Psoas muscle (tissue), 8 donors: ENCODE results near the gene GNB5. TPM values are rescaled to one million over a fixed set of nuclear protein-coding genes. Genes with fewer than 3 reads are reported as not detected.
A peak's percentile ranks its signal among the peaks of the same experiment; 100 is the strongest.

Source experiments
- ATAC-seq, 4 donors: fragments of 200-7000 bp; cut with Tn5 transposase; one replicate each; pipeline ENCODE4 v1.9.1; 2020; ENCODE audit warnings: moderate library complexity in 3 of 4, mild to moderate bottlenecking in 2 of 4
- DNase-seq, 2 donors: peaks; one replicate each; pipeline ENCODE4 v3.0.0-alpha.2; 2020
- H3K27ac ChIP-seq: fragments of 200-600 bp; one replicate; pipeline ENCODE4 v1.8.0; 2022
- H3K27me3 ChIP-seq, 3 donors: fragments of 200-600 bp in 1 of 3; one replicate each; pipeline versions ENCODE4 v1.6.1 to v1.8.0; 2013 to 2022; ENCODE audit warnings: low read length in 2 of 3, mild to moderate bottlenecking in 2 of 3, moderate library complexity in 1 of 3; ENCODE audit not compliant: insufficient read depth in 3 of 3
- H3K36me3 ChIP-seq, 2 donors: fragments of 200-600 bp in 1 of 2; one replicate each; pipeline versions ENCODE4 v1.6.1 to v1.8.0; 2013 to 2022; ENCODE audit warnings: low read depth in 1 of 2, mild to moderate bottlenecking in 1 of 2, moderate library complexity in 1 of 2; ENCODE audit not compliant: insufficient read depth in 1 of 2
- H3K4me1 ChIP-seq: fragments of 200-600 bp; one replicate; pipeline ENCODE4 v1.8.0; 2022
- H3K4me3 ChIP-seq: fragments of 200-600 bp; one replicate; pipeline ENCODE4 v1.8.0; 2022; ENCODE audit warnings: mild to moderate bottlenecking
- H3K9me3 ChIP-seq: fragments of 200-600 bp; one replicate; pipeline ENCODE4 v1.8.0; 2022
- CTCF ChIP-seq: fragments of 200-600 bp; IDR thresholded peaks from one replicate; pipeline ENCODE4 v1.8.0; 2022; ENCODE audit warnings: antibody characterized with exemption
- WGBS, 3 donors: extraction: QIAGEN DNeasy Blood & Tissue Kit; methylation state at CpG; one replicate each; pipeline versions ENCODE4 v1.1.6 to v1.1.7; 2013; 5-methylcytosine and 5-hydroxymethylcytosine counted together
- intact Hi-C, 2 donors: fragments of 100-400 bp; cut with DNase I; formaldehyde crosslinking; loops; one replicate each; pipeline versions ENCODE4 v1.11.0 to v1.14.2; 2022
- polyA plus RNA-seq, 3 donors: library from polyadenylated mRNA; stranded (reverse); fragments of 200-250 nt; gene quantifications; one replicate each; pipeline ENCODE4 v1.2.3, GENCODE V29; 2013
- total RNA-seq, 4 donors: library from RNA; stranded (reverse); fragmentation: NEBNext Ultra II Directional in 2 of 4; extraction: Animal tissue kit (Norgen Biotek cat#: 25700) in 2 of 4; gene quantifications; one replicate each; pipeline versions ENCODE4 v1.2.1 to v1.2.4, GENCODE V29; 2021 to 2023
- donor health status: healthy with polysubstance abuse.
- donor health status: DM: no; HTN: no; CAD: no; lungs with moderate emphysema.
- donor health status: Bipolar disorder and iron deficiency.
- donor health status: healthy.
- donor health status: DM: yes; HTN: yes; CAD: no.
- donor health status: DM: no; HTN: no; CAD: no.
- donor health status: DM: no; HTN: no; CAD: no.
- donor health status: DM: yes; HTN: yes; CAD: no.

Gene GNB5
- total and polyA plus RNA-seq, 7 donors = 0.86 to 2.5 (median 1.4) TPM

DNA sequence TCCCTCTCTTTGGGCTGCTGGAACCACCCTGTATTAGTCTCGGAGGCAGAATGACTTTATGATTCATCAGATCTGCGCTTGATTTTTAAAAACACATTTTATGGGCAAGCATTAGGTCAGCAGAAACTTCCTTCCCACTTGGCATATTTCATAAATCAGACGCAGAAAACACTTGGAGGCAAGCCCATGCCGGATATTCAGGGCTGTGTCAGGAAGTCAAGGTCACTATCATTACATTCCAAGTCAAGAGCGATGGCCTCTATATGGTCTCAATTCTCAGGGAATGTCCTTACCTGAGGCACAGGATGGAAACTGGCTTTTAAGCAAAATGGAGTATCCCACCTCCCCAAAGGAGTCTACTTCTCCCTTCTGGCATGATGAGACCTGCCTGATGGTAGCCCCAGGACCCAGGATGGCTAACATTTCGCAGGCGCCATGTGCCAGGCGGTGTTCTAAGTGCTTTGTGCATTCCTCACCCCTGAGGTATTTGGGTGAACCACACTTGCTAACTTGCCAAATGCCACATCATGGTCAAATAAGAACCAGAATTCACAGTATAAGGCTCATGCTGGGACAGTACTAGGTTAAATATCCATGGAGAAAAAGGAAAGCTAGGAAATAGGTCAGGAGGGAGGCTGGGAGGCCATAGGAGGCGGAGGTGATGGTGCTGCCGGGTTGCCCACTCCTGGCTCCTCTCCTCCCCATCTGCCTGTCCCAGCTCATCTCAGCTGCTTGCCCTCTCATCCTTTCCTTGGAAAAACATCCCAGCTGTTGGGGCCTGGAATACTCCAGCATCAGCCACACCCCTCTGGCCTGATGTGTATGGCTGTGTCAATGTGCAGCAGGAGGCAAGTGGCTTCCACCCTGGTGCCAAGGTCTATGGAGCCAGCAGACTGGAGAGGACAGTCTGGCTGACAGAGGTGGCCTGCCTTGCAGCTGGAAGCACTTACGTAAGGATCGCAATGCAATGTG, 97.4 kb downstream of the GNB5 start:
- TF ChIP-seq CTCF = no peak
- Histone ChIP-seq H3K27ac (no peak overlapping the region), H3K27me3 (no peaks in the 10 kb centered on the region), H3K9me3 (no peaks in the 10 kb centered on the region), H3K4me1 (peaks cover 7% of the 10 kb centered on the region), H3K36me3 (no peaks in the 10 kb centered on the region), H3K4me3 (no peak overlapping the region)
- DNase-seq (peak; percentile 56 to 85), ATAC-seq (peak; percentile 32 to 75 (median 63))
- WGBS, 3 donors = 33 to 47% (median 34%) methylated on average over 12 of the region's 12 CpGs
- intact Hi-C loops = no loop called here

DNA sequence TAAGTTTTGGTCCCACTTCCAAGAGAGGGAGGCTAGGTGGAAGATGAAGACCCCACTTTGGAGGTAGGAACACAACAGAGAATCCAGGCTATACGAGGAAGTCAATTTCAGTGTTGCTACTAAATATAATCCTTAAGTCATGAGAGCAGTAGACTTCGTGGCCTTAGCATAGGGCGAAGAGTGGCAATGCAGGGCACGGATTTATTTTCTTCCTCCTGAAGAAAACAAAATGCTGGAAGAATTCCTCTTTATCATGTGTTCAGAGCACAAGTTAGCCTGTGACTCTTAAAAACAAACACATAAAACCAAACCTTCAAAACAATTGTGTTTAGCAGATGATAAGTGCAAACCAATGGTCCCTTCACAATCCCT, 98.0 kb downstream of the GNB5 start:
- no peak for DNase-seq
- H3K27ac ChIP-seq = no peak overlapping the region
- no peaks in the 10 kb centered on the region for H3K27me3 ChIP-seq
- no peak overlapping the region for H3K4me3 ChIP-seq
- no peak for TF ChIP-seq CTCF
- peaks cover 7% of the 10 kb centered on the region for H3K4me1 ChIP-seq
- 44 to 56% (median 45%) methylated on average over 4 of the region's 4 CpGs for WGBS, 3 donors
- H3K9me3 ChIP-seq = no peaks in the 10 kb centered on the region
- no peaks in the 10 kb centered on the region for H3K36me3 ChIP-seq
- no peak for ATAC-seq
- intact Hi-C loops = no loop called here

DNA sequence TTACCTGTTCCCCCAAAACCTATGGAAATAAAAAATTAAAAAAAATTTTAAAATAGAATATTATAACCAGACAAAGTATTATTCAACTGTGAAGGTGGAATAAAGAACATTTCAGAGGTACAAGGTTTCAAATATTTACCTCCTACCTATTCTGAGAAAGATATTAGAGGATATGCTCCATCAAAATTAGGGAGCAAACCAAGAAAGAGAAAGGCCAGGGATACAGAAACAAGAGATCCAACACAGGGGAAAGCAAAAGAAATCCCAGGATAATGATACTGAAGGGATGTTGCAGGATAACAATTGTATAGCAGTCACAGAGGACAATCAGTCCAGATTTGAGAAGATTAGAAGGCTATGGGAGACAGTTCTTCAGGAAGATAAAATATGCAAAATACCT, 101.0 kb downstream of the GNB5 start:
- Histone ChIP-seq H3K9me3 (peaks cover 4% of the 10 kb centered on the region), H3K4me3 (no peak overlapping the region), H3K4me1 (peaks cover 7% of the 10 kb centered on the region), H3K27me3 (no peaks in the 10 kb centered on the region), H3K36me3 (no peaks in the 10 kb centered on the region), H3K27ac (no peak overlapping the region)
- TF ChIP-seq CTCF = no peak
- intact Hi-C loops = no loop called here
- ATAC-seq (no peak), DNase-seq (no peak)

DNA sequence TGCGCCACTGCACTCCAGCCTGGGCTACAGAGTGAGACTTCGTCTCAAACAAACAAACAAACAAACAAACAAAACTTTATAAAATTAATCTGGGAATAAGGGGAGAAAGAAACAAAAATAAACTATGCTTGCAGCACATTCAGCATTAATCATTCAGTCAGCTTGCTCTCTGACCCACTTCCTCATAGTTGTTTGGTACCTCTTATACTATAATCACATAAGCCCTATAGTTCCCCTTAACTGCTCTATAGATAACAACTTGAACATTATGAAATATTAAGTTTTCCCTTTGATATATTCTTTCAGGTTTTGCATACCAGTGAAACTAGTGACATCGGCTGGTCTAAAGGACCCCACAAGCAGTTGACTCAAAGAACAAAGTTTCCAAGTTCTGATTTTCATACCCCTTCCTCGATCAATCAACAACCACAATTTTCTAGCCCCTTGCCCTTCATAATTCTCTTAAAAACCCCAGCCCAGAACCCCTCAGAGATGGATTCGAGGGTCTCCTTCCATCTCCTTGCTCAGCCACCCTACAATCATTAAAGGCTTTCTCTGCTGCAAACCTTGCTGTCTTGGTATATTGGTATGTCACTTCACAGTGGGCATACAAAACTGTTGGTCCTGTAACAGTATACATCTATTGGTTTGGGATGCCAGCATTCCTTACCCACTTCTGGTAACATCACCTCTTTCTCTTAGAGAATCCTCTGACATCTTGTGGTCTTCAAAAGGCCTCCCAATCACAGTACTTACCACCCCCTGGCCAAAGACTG, 105.0 kb downstream of the GNB5 start:
- H3K4me1 ChIP-seq = no peaks in the 10 kb centered on the region
- DNase-seq (no peak), ATAC-seq (no peak)
- WGBS, 3 donors = 87 to 89% (median 88%) methylated on average over 5 of the region's 5 CpGs
- no peak overlapping the region for H3K4me3 ChIP-seq
- no peak overlapping the region for H3K27ac ChIP-seq
- TF ChIP-seq CTCF = no peak
- no peaks in the 10 kb centered on the region for H3K36me3 ChIP-seq
- H3K9me3 ChIP-seq = peaks cover 4% of the 10 kb centered on the region
- H3K27me3 ChIP-seq = no peaks in the 10 kb centered on the region
- intact Hi-C loops = no loop called here
